CD14-positive monocyte (primary cell): ENCODE results near the gene CKM. TPM values are rescaled to one million over a fixed set of nuclear protein-coding genes. Genes with fewer than 3 reads are reported as not detected.
"Not testable (repeated sequence)": the region's sequence is repeated elsewhere in the genome, so short reads cannot be mapped to it uniquely, and the experiment has no call there.

Source experiments
- DNase-seq, 3 donors: peaks; one replicate each; pipeline ENCODE4 v3.0.0-alpha.2; 2011 to 2022
- H2AFZ ChIP-seq: 2 replicates; pipeline ENCODE4 v1.6.0; 2012; ENCODE audit warnings: mild to moderate bottlenecking, low read depth, low read length, inconsistent platforms; ENCODE audit not compliant: insufficient read depth, poor library complexity, severe bottlenecking
- H3K27ac ChIP-seq, 2 donors: 1 replicate in 1 of 2; 2 replicates in 1 of 2; pipeline ENCODE4 v1.5.1; 2012 to 2013; ENCODE audit warnings: low read length in 2 of 2, control low read depth in 1 of 2, inconsistent platforms in 1 of 2, low read depth in 1 of 2, mild to moderate bottlenecking in 1 of 2
- H3K27me3 ChIP-seq, 2 donors: one replicate each; pipeline versions ENCODE4 v1.6.0 to v1.6.1; 2011 to 2013; ENCODE audit warnings: low read length in 2 of 2; ENCODE audit not compliant: control insufficient read depth in 2 of 2, insufficient read depth in 2 of 2
- H3K36me3 ChIP-seq, 2 donors: replicated peaks in 1 of 2; 1 replicate in 1 of 2; 2 replicates in 1 of 2; pipeline versions ENCODE4 v1.5.1 to v1.6.1; 2012 to 2013; ENCODE audit warnings: low read length in 2 of 2, control low read depth in 1 of 2, inconsistent platforms in 1 of 2, mild to moderate bottlenecking in 1 of 2; ENCODE audit not compliant: insufficient read depth in 2 of 2, control insufficient read depth in 1 of 2
- H3K4me1 ChIP-seq, 2 donors: 1 replicate in 1 of 2; 2 replicates in 1 of 2; pipeline versions ENCODE4 v1.5.1 to v1.6.1; 2012 to 2013; ENCODE audit warnings: low read length in 2 of 2, control low read depth in 1 of 2, inconsistent platforms in 1 of 2, mild to moderate bottlenecking in 1 of 2, moderate library complexity in 1 of 2; ENCODE audit not compliant: insufficient read depth in 2 of 2, control insufficient read depth in 1 of 2
- H3K4me2 ChIP-seq: replicated peaks from 2 replicates; pipeline ENCODE3; 2012; ENCODE audit warnings: low read length, moderate library complexity, mild to moderate bottlenecking; ENCODE audit not compliant: poor library complexity, severe bottlenecking; ENCODE audit errors: extremely low read depth
- H3K4me3 ChIP-seq, 3 experiments: fragments of 200-600 bp in 1 of 3; sonication (generic) in 1 of 3; replicated peaks in 1 of 3; 1 replicate in 2 of 3; 2 replicates in 1 of 3; pipeline ENCODE4 v1.5.1; 2011 to 2013; ENCODE audit warnings: low read length in 3 of 3, mild to moderate bottlenecking in 3 of 3, control low read depth in 2 of 3, low read depth in 2 of 3, inconsistent platforms in 1 of 3, moderate library complexity in 1 of 3
- H3K79me2 ChIP-seq: 2 replicates; pipeline ENCODE4 v1.6.0; 2012; ENCODE audit warnings: mild to moderate bottlenecking, control low read depth, inconsistent platforms, low read length, moderate library complexity; ENCODE audit not compliant: insufficient read depth
- H3K9ac ChIP-seq: 2 replicates; pipeline ENCODE4 v1.6.0; 2017; ENCODE audit warnings: low read length, mild to moderate bottlenecking; ENCODE audit not compliant: insufficient read depth, poor library complexity, severe bottlenecking
- H3K9me3 ChIP-seq, 2 donors: replicated peaks in 1 of 2; 1 replicate in 1 of 2; 2 replicates in 1 of 2; pipeline versions ENCODE4 v1.5.1 to v1.6.1; 2012 to 2013; ENCODE audit warnings: low read length in 2 of 2, control low read depth in 1 of 2; ENCODE audit not compliant: control insufficient read depth in 1 of 2, insufficient read depth in 1 of 2
- H4K20me1 ChIP-seq: 2 replicates; pipeline ENCODE4 v1.6.0; 2012; ENCODE audit warnings: mild to moderate bottlenecking, low read length, control low read depth, moderate library complexity; ENCODE audit not compliant: insufficient read depth
- H3K27ac Mint-ChIP-seq, 7 donors: one replicate each; pipeline ENCODE4 v1.8.0; 2020; ENCODE audit warnings: mild to moderate bottlenecking in 7 of 7, mixed read lengths in 7 of 7, moderate library complexity in 6 of 7, inconsistent platforms in 2 of 7
- H3K27me3 Mint-ChIP-seq, 3 donors: one replicate each; pipeline ENCODE4 v1.8.0; 2021 to 2022; ENCODE audit warnings: low read depth in 3 of 3, mild to moderate bottlenecking in 3 of 3, mixed read lengths in 3 of 3, moderate library complexity in 3 of 3, inconsistent platforms in 1 of 3
- H3K36me3 Mint-ChIP-seq, 2 donors: one replicate each; pipeline ENCODE4 v1.8.0; 2020; ENCODE audit warnings: mixed read lengths in 2 of 2, inconsistent platforms in 1 of 2, mild to moderate bottlenecking in 1 of 2
- H3K4me1 Mint-ChIP-seq: one replicate; pipeline ENCODE4 v1.8.0; 2020; ENCODE audit warnings: mild to moderate bottlenecking, mixed read lengths
- H3K4me3 Mint-ChIP-seq, 2 donors: one replicate each; pipeline ENCODE4 v1.8.0; 2020; ENCODE audit warnings: mild to moderate bottlenecking in 2 of 2, mixed read lengths in 2 of 2, moderate library complexity in 1 of 2
- H3K9me3 Mint-ChIP-seq, 7 donors: one replicate each; pipeline ENCODE4 v1.8.0; 2020 to 2022; ENCODE audit warnings: mixed read lengths in 7 of 7, mild to moderate bottlenecking in 6 of 7, moderate library complexity in 6 of 7, inconsistent platforms in 2 of 7
- CTCF ChIP-seq: fragments of 200-600 bp; IDR thresholded peaks from one replicate; pipeline ENCODE4 v1.8.0; 2022; ENCODE audit warnings: antibody characterized with exemption, mild to moderate bottlenecking
- WGBS: methylation state at CpG from one replicate; pipeline ENCODE4 v1.1.5; 2013; ENCODE audit warnings: missing lambda C conversion rate; ENCODE audit not compliant: insufficient coverage; 5-methylcytosine and 5-hydroxymethylcytosine counted together
- intact Hi-C, 2 donors: fragments of 100-400 bp; cut with micrococcal nuclease; formaldehyde crosslinking; loops; one replicate each; pipeline versions ENCODE4 v1.15.0 to v1.15.1; 2023
- polyA plus RNA-seq, 3 donors: library from polyadenylated mRNA; depleted of rRNA in 1 of 3; unstranded in 2 of 3; stranded (reverse) in 1 of 3; fragments of 300-500 nt in 2 of 3; fragments of >200 nt in 1 of 3; fragmentation: Illumina TruSeq in 2 of 3; gene quantifications; 1 replicate in 2 of 3; 2 replicates in 1 of 3; pipeline ENCODE4 v1.2.3, GENCODE V29; 2012 to 2021

The CKM gene
- polyA plus RNA-seq, 3 donors, result 0.17 to 0.50 (median 0.24) TPM

- Mint-ChIP-seq H3K27ac (no peak overlapping the region), H3K27me3 (no peaks in the 10 kb centered on the region)
- no peak overlapping the region for H3K4me3 ChIP-seq
Observed at GRCh38 chr19:45271735-45272108, 51.0 kb downstream of the CKM start.

GRCh38 chr19:45271098-45271734 is 51.5 kb downstream of the CKM start:
- WGBS, result 100% methylated on average over 10 of the region's 21 CpGs
- H3K4me3 Mint-ChIP-seq, result no peak overlapping the region

More at GRCh38 chr19:45271735-45272108, 51.0 kb downstream of the CKM start:
- Histone ChIP-seq H3K9me3 (no peaks in the 10 kb centered on the region), H2AFZ (no peak overlapping the region), H3K79me2 (no peaks in the 10 kb centered on the region), H3K36me3 (peaks cover 41 to 78% of the 10 kb centered on the region in 2 donors), H3K27me3 (no peaks in the 10 kb centered on the region), H3K27ac (no peak overlapping the region), H3K9ac (no peak overlapping the region), H4K20me1 (no peaks in the 10 kb centered on the region), H3K4me2 (no peak overlapping the region), H3K4me1 (no peaks in the 10 kb centered on the region)
- 83% methylated on average over 7 of the region's 7 CpGs for WGBS
- no peak overlapping the region for H3K4me3 Mint-ChIP-seq
- no peaks in the 10 kb centered on the region for H3K4me1 Mint-ChIP-seq
- intact Hi-C loops, result no loop called here
- no peaks in the 10 kb centered on the region for H3K9me3 Mint-ChIP-seq
- no peak for TF ChIP-seq CTCF
- peaks cover 67 to 95% of the 10 kb centered on the region in 2 donors for H3K36me3 Mint-ChIP-seq
- DNase-seq, result no peak

GRCh38 chr19:45269939-45270338 is 52.7 kb downstream of the CKM start:
- WGBS, result 100% methylated on average over 11 of the region's 13 CpGs
- H3K4me2 ChIP-seq, H3K27me3 Mint-ChIP-seq, H3K4me3 ChIP-seq, H3K27ac Mint-ChIP-seq, H3K9ac ChIP-seq, DNase-seq, H3K4me3 Mint-ChIP-seq, H3K27ac ChIP-seq, H2AFZ ChIP-seq, H3K27me3 ChIP-seq, H4K20me1 ChIP-seq, intact Hi-C loops, H3K79me2 ChIP-seq, H3K9me3 Mint-ChIP-seq, H3K4me1 ChIP-seq, H3K4me1 Mint-ChIP-seq, H3K9me3 ChIP-seq: not testable (repeated sequence)
- peaks cover 69 to 95% of the 10 kb centered on the region in 2 donors for H3K36me3 Mint-ChIP-seq
- peaks cover 43 to 74% of the 10 kb centered on the region in 2 donors for H3K36me3 ChIP-seq

More at GRCh38 chr19:45271098-45271734, 51.5 kb downstream of the CKM start:
- Histone ChIP-seq H3K4me1 (no peaks in the 10 kb centered on the region), H3K9me3 (no peaks in the 10 kb centered on the region), H4K20me1 (no peaks in the 10 kb centered on the region), H3K4me2 (no peak overlapping the region), H3K27me3 (no peaks in the 10 kb centered on the region), H3K9ac (no peak overlapping the region), H3K36me3 (peaks cover 44 to 83% of the 10 kb centered on the region in 2 donors), H3K27ac (no peak overlapping the region), H3K4me3 (no peak overlapping the region), H2AFZ (no peak overlapping the region), H3K79me2 (no peaks in the 10 kb centered on the region)
- DNase-seq, result no peak
- Mint-ChIP-seq H3K27me3 (no peaks in the 10 kb centered on the region), H3K36me3 (peaks cover 68 to 95% of the 10 kb centered on the region in 2 donors), H3K4me1 (no peaks in the 10 kb centered on the region), H3K27ac (peak overlapping the region in 1 of 7 donors; percentile 63), H3K9me3 (no peaks in the 10 kb centered on the region)
- intact Hi-C loops, result no loop called here
- no peak for TF ChIP-seq CTCF
